ENCODE results near the gene RPS6KA4. TPM values are rescaled to one million over a fixed set of nuclear protein-coding genes. Genes with fewer than 3 reads are reported as not detected.

RPS6KA4 gene
- total and polyA plus RNA-seq, 2 of the 13 experiments (the other 11 are each of a cell fraction or from before 2014, with no cell fraction given), result 8.9 to 14.2 TPM

GRCh38 chr11:64314805-64315561, 44.0 kb upstream of the RPS6KA4 start:
- FAIRE-seq (no peak), DNase-seq (ENCODE audit: low spot score) (no peak), ATAC-seq (no peak)
- H4K20me1 ChIP-seq (ENCODE audit: insufficient read depth, low read length), result no peaks in the 10 kb centered on the region
- BruUV-seq (replicated peaks), result no TSS peak
- no peak overlapping the region for H3K27ac ChIP-seq (ENCODE audit: extremely low read length, insufficient read depth, low read length)
- H2AFZ ChIP-seq (ENCODE audit: low read length), result no peak overlapping the region
- WGBS (ENCODE audit: low lambda C conversion rate), result 95% methylated on average over 17 of the region's 24 CpGs
- H3K4me2 ChIP-seq (ENCODE audit: low read depth, low read length), result no peak overlapping the region
- H3K36me3 ChIP-seq (replicated peaks in 1 of 2; ENCODE audit: control insufficient read depth in 1 of 2, insufficient read depth in 2 of 2, low read length in 2 of 2), result peaks cover 0 to 18% of the 10 kb centered on the region in 2 experiments; a peak in 2 of 5 replicates
- peaks cover 15% of the 10 kb centered on the region for H3K79me2 ChIP-seq (ENCODE audit: insufficient read depth, low read length)
- no peak overlapping the region for H3K4me3 ChIP-seq (replicated peaks in 1 of 3; ENCODE audit: insufficient read depth in 1 of 3, low read depth in 2 of 3, low read length in 3 of 3)
- H3K4me1 ChIP-seq (ENCODE audit: insufficient read depth, low read length), result peaks cover 34% of the 10 kb centered on the region
- CTCF ChIA-PET (ENCODE audit: low intra/inter-chr PET ratio, low total read pairs), result no interaction called here
- no peaks in the 10 kb centered on the region; a peak in 1 of 5 replicates for H3K27me3 ChIP-seq (ENCODE audit: control insufficient read depth in 1 of 2, insufficient read depth in 2 of 2, low read length in 2 of 2)
- no peaks in the 10 kb centered on the region for H3K9me3 ChIP-seq (ENCODE audit: low read length)
- TF ChIP-seq ZBTB4 (CRISPR knock-in tag; IDR thresholded peaks at IDR 0.05; ENCODE audit: borderline replicate concordance) (0 out of 2 replicates have a peak, but pooled peaks have one; percentile 48), ZBTB33 (CRISPR knock-in tag; IDR thresholded peaks at IDR 0.05) (peak; percentile 91), ZNF629 (CRISPR knock-in tag; conservative IDR thresholded peaks at IDR 0.05) (peak; percentile 79), SALL2 (CRISPR knock-in tag; IDR thresholded peaks at IDR 0.05) (no peak), RXRA (CRISPR knock-in tag; IDR thresholded peaks at IDR 0.05) (0 out of 2 replicates have a peak, but pooled peaks have one; percentile 16)
- POLR2A ChIA-PET, result interaction anchor here (4.5 kb wide), 1 partner anchor 9 kb away, joined by 103 read pairs; the partner anchor contains the start of gene ESRRA
- in situ Hi-C loops (cut with HindIII; ENCODE audit: extremely low pct_ligation_motif_present, low pct_unique_long_range_greater_than_20kb) (no loop called here), intact Hi-C loops (cut with micrococcal nuclease; ENCODE audit: unreplicated experiment) (no loop called here)
- no peak overlapping the region for H3K9ac ChIP-seq (ENCODE audit: insufficient read depth, low read depth, low read length)
